ENCODE results near the gene VTI1B.

VTI1B gene

DNA sequence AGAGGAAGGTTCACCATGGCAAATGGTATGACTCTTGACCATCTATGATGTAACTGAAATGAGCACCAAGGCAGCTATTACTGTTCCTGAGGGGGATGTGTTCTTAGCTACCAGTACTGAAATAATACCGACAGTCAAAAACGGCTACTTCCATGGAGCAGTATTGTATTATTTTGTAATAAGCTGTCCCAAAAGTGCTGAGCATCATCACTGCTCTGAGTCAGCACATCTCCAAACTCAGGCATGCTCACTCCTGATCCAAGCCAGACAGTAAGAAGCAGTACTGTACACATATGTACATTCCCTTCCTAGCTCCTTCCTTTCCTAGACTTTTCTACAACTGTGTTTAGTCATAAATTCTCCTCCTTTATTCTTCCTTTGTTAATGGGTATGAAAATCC lies 8.6 kb downstream of the VTI1B start:
- Mint-ChIP-seq H3K27ac (no peak overlapping the region), H3K4me1 (ENCODE audit: low read depth) (peaks cover 33% of the 10 kb centered on the region)

DNA sequence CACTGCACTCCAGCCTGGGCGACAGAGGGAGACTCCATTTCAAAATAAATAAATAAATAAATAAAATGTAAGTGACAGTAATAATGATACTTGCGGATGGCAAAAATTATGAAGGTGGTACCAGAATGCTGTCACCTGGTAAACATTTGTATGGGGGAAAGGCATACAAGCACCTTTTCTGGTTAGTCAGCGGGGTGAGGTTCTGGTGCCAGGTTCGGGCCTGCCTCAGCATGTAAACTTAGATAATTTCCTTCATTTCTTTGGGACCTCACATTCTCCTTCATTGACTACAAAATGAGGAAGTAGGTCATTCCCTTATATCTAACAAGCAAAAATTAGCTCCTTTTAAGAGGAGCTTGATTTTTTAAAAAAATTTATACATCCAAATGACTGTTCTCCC lies 10.8 kb downstream of the VTI1B start:
- no peak overlapping the region for H3K4me3 Mint-ChIP-seq
- H3K27me3 Mint-ChIP-seq (ENCODE audit: low read depth) = no peaks in the 10 kb centered on the region
- H3K36me3 Mint-ChIP-seq (ENCODE audit: low read depth) = peaks cover 12% of the 10 kb centered on the region
- peaks cover 25% of the 10 kb centered on the region for H3K4me1 Mint-ChIP-seq (ENCODE audit: low read depth)
- H3K9me3 Mint-ChIP-seq = no peaks in the 10 kb centered on the region
- DNase-seq (ENCODE audit: low spot score) = no peak
- H3K27ac Mint-ChIP-seq = no peak overlapping the region

More for the DNA sequence above, 8.6 kb downstream of the VTI1B start:
- Mint-ChIP-seq H3K27me3 (ENCODE audit: low read depth) (no peaks in the 10 kb centered on the region), H3K9me3 (no peaks in the 10 kb centered on the region), H3K4me3 (no peak overlapping the region), H3K36me3 (ENCODE audit: low read depth) (peaks cover 7% of the 10 kb centered on the region)
- no peak for DNase-seq (ENCODE audit: low spot score)

DNA sequence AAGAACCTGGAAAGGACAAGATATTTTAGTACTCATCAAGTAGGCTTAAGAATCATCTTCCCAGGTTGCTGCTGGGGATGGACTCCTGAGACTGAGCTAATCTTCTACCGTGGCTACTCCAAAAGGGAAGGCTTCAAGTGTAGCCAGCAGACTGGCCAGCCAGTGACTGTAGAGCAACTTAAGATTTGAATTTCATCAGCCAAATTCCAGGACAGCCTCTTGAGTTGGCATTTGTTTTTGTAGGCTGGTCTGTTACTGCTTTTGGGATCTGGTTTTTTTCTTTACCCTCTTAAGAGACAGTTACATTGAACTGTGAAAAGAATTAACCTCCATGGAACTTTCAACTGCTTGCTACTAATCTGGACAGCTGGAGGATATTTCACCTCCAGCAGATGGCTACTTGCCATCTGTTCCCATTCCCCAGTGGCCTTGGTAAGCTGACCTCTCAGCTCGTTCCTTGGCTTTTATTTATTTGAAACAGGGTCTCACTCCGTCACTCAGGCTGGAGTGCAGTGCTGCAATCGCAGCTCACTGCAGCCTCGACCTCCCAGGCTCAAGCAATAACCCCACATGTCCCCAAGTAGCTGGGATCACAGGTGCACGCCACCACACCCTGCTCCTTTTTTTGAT lies 20.7 kb downstream of the VTI1B start:
- no peaks in the 10 kb centered on the region for H3K9me3 Mint-ChIP-seq

DNA sequence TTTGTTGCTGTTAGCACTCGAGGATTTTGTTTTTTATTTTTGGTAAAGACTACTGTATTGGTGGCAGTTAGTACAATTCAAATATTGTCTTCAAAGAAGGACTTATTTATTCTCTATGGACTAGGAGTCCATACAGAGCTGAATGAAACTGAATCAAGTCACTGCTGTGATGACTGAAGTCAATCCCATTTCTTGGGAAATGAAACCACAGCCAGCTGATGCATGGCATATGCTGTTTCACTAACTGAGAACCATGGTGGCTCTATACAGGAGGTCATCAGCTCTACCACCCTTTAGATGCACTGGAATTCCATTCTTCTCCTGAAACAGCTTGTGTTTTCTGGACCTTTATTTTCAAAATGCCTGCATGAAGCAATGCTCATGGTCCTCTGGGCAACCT lies 22.2 kb downstream of the VTI1B start:
- peaks cover 55% of the 10 kb centered on the region for H3K36me3 Mint-ChIP-seq (ENCODE audit: low read depth)
- H3K4me3 Mint-ChIP-seq = no peak overlapping the region
- no peak for DNase-seq (ENCODE audit: low spot score)
- H3K9me3 Mint-ChIP-seq = no peaks in the 10 kb centered on the region
- H3K27ac Mint-ChIP-seq = no peak overlapping the region
- no peaks in the 10 kb centered on the region for H3K27me3 Mint-ChIP-seq (ENCODE audit: low read depth)
- peaks cover 2% of the 10 kb centered on the region for H3K4me1 Mint-ChIP-seq (ENCODE audit: low read depth)

More for the DNA sequence above, 20.7 kb downstream of the VTI1B start:
- Mint-ChIP-seq H3K4me3 (no peak overlapping the region), H3K27me3 (ENCODE audit: low read depth) (no peaks in the 10 kb centered on the region), H3K4me1 (ENCODE audit: low read depth) (peaks cover 2% of the 10 kb centered on the region), H3K27ac (no peak overlapping the region), H3K36me3 (ENCODE audit: low read depth) (peaks cover 61% of the 10 kb centered on the region)
- no peak for DNase-seq (ENCODE audit: low spot score)

DNA sequence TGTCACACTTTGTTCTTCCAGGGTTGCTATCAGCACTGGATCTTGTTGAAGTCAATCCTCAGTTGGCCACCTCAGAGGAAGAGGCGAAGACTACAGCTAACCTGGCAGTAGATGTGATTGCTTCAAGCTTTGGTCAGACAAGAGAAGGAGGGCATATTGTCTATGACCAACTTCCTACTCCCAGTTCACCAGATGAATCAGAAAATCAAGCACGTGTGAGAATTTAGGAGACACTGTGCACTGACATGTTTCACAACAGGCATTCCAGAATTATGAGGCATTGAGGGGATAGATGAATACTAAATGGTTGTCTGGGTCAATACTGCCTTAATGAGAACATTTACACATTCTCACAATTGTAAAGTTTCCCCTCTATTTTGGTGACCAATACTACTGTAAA lies 23.7 kb downstream of the VTI1B start:
- Mint-ChIP-seq H3K4me1 (ENCODE audit: low read depth) (peaks cover 4% of the 10 kb centered on the region), H3K4me3 (no peak overlapping the region), H3K9me3 (no peaks in the 10 kb centered on the region), H3K27ac (no peak overlapping the region), H3K27me3 (ENCODE audit: low read depth) (no peaks in the 10 kb centered on the region), H3K36me3 (ENCODE audit: low read depth) (peaks cover 57% of the 10 kb centered on the region)
- DNase-seq (ENCODE audit: low spot score) = no peak

DNA sequence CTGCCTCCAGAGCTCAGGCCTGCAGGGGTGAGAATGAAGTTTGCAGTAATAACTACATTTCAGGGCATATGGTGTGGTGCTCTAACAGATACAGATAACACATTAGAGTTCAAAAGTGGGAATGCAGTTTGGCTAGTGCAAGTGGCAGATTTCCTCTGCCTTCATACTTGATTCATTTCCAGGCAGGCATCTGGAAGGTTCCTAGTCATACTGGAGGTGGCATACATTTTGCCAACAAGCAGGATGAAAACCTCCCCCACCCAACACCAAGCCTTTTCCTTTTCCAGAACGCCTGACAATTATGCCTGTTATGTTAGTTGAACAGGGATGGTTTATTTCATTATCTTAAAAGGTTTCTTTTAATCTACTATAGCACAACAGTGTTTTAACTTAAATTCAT lies 24.3 kb downstream of the VTI1B start:
- DNase-seq (ENCODE audit: low spot score) = no peak
- Mint-ChIP-seq H3K9me3 (no peaks in the 10 kb centered on the region), H3K4me3 (no peak overlapping the region), H3K27ac (no peak overlapping the region), H3K4me1 (ENCODE audit: low read depth) (peaks cover 4% of the 10 kb centered on the region), H3K36me3 (ENCODE audit: low read depth) (peaks cover 59% of the 10 kb centered on the region), H3K27me3 (ENCODE audit: low read depth) (no peaks in the 10 kb centered on the region)

DNA sequence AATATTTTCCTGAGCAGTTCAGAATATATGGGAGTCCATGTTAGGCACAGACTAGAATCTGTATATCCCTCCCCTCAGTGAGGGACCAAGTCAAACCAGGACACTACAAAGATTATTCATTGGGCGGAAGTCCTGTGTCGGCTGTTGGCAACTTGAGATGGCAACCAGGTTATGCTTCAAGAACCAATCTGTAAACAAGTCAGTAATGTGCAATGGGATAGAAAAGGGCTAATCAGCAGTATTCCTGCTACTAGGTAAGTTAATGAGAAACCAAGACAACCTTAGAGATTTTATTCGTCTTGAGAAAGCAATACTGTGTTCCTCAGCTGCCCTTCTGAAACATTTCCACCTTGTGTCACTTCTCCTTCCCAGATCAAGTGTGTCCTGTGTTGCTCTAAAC lies 28.3 kb downstream of the VTI1B start:
- H3K27ac Mint-ChIP-seq = no peak overlapping the region
- no peaks in the 10 kb centered on the region for H3K9me3 Mint-ChIP-seq
- no peaks in the 10 kb centered on the region for H3K27me3 Mint-ChIP-seq (ENCODE audit: low read depth)
- no peak overlapping the region for H3K4me3 Mint-ChIP-seq
- H3K36me3 Mint-ChIP-seq (ENCODE audit: low read depth) = peaks cover 50% of the 10 kb centered on the region
- H3K4me1 Mint-ChIP-seq (ENCODE audit: low read depth) = peaks cover 25% of the 10 kb centered on the region
- no peak for DNase-seq (ENCODE audit: low spot score)

DNA sequence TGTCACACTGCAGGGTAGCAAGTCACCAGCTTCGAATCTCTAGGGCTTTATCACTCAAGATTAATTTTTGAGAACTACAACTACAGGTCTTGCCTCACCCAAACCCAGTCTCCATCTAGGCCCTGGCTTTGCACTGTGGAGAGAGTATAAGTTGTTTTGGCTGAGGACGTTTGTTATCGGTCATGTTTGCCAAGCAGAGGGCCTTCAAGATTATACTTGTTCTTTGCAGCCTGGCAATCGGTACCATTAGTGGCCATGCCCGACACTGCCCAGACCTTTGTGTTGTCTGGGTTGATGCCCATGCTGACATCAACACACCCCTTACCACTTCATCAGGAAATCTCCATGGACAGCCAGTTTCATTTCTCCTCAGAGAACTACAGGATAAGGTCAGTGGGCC lies 29.0 kb downstream of the VTI1B start:
- no peak for DNase-seq (ENCODE audit: low spot score)
- no peak overlapping the region for H3K4me3 Mint-ChIP-seq
- no peak overlapping the region for H3K27ac Mint-ChIP-seq
- H3K36me3 Mint-ChIP-seq (ENCODE audit: low read depth) = peaks cover 44% of the 10 kb centered on the region
- no peaks in the 10 kb centered on the region for H3K27me3 Mint-ChIP-seq (ENCODE audit: low read depth)
- H3K4me1 Mint-ChIP-seq (ENCODE audit: low read depth) = peaks cover 25% of the 10 kb centered on the region
- H3K9me3 Mint-ChIP-seq = no peaks in the 10 kb centered on the region

DNA sequence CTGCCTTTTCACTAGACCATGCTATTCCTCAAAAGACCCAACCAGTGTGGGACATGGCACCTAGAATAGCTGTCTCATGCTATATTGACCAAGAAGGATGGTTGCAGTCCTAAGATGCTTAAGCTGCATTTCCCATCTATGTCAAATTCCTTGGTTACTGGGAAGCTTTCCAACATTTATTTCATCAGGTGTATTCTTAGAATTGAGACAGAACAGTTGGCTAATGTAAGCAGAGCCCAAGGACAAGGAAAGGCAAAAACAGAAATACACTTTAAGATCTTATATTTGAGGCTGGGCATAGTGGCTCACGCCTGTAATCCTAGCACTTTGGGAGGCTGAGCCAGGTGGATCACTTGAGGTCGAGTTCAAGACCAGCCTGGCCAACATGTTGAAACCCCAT lies 30.0 kb downstream of the VTI1B start:
- Mint-ChIP-seq H3K4me1 (ENCODE audit: low read depth) (peaks cover 25% of the 10 kb centered on the region), H3K36me3 (ENCODE audit: low read depth) (peaks cover 36% of the 10 kb centered on the region), H3K4me3 (peak overlapping the region; percentile 32), H3K27ac (no peak overlapping the region), H3K9me3 (no peaks in the 10 kb centered on the region), H3K27me3 (ENCODE audit: low read depth) (no peaks in the 10 kb centered on the region)
- DNase-seq (ENCODE audit: low spot score) = no peak

DNA sequence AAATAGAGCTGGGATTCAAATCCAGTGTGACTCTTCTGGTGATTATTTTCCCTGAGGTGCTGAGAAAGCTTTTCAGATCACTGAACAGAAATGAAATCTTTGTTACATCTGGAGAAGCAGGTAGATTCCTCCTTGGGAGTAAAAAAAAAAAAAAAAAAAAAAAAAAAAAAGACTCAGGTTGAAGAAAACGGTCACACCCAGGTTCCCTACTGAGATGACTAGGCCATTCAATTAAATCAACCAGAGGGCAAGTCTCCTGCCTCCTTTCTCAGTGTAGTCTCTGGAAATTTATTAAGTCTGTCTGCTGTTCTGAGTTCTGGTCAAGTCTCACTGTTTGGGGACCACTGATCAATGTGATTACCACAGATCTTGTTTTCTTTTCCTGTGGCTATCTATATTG lies 30.7 kb downstream of the VTI1B start:
- H3K9me3 Mint-ChIP-seq = no peaks in the 10 kb centered on the region
- H3K4me1 Mint-ChIP-seq (ENCODE audit: low read depth) = peaks cover 25% of the 10 kb centered on the region
- H3K36me3 Mint-ChIP-seq (ENCODE audit: low read depth) = peaks cover 32% of the 10 kb centered on the region
- H3K27me3 Mint-ChIP-seq (ENCODE audit: low read depth) = no peaks in the 10 kb centered on the region
- no peak overlapping the region for H3K27ac Mint-ChIP-seq
- peak overlapping the region; percentile 32 for H3K4me3 Mint-ChIP-seq
- no peak for DNase-seq (ENCODE audit: low spot score)

DNA sequence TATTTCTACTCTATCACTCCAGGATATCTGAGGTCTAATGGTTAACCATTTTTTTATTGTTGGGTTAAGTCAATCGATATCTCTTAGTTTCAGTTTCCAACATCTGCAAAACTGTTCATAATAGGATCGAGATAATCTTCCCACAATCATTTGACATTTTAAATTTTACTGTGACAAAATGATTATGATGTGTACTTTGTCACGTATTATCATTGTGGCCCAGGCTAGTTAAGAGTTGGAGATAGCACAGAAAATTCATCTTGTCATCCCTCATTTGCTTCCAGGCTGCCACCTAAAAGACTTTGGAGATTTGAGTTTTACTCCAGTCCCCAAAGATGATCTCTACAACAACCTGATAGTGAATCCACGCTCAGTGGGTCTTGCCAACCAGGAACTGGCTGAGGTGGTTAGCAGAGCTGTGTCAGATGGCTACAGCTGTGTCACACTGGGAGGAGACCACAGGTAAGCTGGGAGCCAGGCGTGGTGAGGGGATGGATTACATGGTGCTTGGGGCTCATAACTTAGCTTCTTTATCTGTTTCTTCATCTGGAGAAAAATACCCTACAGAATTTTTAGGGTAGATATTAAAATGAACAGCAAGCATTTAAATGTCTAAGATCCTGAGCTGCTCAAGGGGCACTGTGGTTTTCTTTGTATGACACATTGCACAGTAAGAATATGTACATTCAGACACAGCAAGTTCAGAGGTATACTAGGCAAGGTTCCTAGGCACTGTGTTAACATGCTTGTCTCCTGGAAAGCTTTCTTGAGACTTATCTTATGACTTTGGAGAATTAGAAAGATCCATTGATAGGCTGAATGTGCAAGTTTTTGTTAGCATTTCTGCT lies 32.3 kb downstream of the VTI1B start:
- Mint-ChIP-seq H3K4me1 (ENCODE audit: low read depth) (peaks cover 25% of the 10 kb centered on the region), H3K9me3 (no peaks in the 10 kb centered on the region), H3K27ac (peak overlapping the region; percentile 70), H3K36me3 (ENCODE audit: low read depth) (peaks cover 27% of the 10 kb centered on the region), H3K27me3 (ENCODE audit: low read depth) (no peaks in the 10 kb centered on the region), H3K4me3 (peak overlapping the region; percentile 64)
- peak; percentile 59 for DNase-seq (ENCODE audit: low spot score)

DNA sequence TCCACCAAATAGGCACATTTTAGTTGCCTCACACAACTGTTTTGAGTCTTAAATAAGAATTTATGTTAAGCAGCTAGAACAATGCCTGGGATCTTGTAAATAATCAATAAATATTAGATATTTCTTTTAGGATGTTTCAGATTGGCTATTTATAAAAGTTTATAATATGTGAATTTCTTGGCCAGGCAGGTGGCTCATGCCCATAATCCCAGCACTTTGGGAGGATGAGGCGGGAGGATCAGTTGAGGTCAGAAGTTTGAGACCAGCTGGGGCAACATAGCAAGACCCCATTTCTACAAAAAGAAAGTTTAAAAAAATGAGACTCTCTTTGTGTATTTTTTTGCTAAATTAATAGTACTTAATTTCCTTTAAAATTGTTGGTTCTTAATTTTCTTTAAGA lies 33.0 kb downstream of the VTI1B start:
- no peak for DNase-seq (ENCODE audit: low spot score)
- Mint-ChIP-seq H3K9me3 (no peaks in the 10 kb centered on the region), H3K4me3 (no peak overlapping the region), H3K27ac (no peak overlapping the region), H3K27me3 (ENCODE audit: low read depth) (no peaks in the 10 kb centered on the region), H3K4me1 (ENCODE audit: low read depth) (peaks cover 23% of the 10 kb centered on the region), H3K36me3 (ENCODE audit: low read depth) (peaks cover 21% of the 10 kb centered on the region)

DNA sequence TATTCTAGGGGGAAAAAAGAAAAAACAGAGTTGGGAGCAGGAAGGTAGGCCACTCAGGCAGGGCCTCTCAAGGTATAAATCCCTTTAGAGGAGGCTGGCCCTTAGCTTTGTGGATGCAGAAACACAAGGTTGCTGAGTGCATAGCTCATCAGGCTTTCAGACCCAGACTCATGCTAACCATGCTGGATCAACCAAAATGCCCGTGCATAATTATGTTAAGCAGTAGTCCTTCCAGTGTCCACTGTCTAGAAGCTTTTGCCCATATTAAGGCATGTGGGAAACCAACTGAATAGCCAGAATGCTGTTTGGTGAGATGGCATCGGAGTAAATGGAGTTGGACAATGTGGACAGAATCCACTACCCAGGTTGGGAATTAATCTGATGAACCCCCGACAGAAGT lies 35.8 kb downstream of the VTI1B start:
- Mint-ChIP-seq H3K36me3 (ENCODE audit: low read depth) (peaks cover 6% of the 10 kb centered on the region), H3K27ac (no peak overlapping the region), H3K9me3 (no peaks in the 10 kb centered on the region), H3K4me1 (ENCODE audit: low read depth) (peaks cover 17% of the 10 kb centered on the region), H3K27me3 (ENCODE audit: low read depth) (no peaks in the 10 kb centered on the region), H3K4me3 (no peak overlapping the region)
- DNase-seq (ENCODE audit: low spot score) = no peak

DNA sequence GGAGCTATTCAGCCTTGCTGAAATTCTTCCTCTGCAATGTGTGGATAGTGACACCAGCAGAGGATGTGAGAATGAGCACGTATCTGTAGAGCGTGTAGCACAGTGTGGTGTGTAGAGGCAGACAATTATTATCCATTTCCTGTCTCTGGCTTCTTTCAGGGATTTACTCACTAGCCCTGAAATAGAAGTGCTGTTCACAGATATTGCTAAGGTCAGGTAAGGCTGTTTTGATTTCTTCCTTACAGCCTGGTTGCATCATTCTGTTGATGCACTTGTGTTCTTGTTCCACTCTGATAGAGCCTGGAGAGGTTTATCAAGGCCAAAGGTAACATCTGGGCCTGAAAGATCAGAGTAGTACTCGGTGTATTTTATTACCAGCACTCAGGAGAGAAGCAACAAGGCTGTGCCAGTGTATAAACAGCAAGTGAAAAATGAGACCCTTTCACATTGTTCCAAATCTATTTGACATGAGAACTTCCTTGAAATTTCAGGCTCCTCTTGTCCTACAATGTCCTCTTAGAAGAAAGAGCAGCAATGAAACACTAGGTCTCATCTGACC lies 38.0 kb downstream of the VTI1B start:
- no peak for DNase-seq (ENCODE audit: low spot score)
- no peaks in the 10 kb centered on the region for H3K27me3 Mint-ChIP-seq (ENCODE audit: low read depth)
- H3K9me3 Mint-ChIP-seq = no peaks in the 10 kb centered on the region
- H3K36me3 Mint-ChIP-seq (ENCODE audit: low read depth) = no peaks in the 10 kb centered on the region
- H3K4me3 Mint-ChIP-seq = no peak overlapping the region
- no peak overlapping the region for H3K27ac Mint-ChIP-seq
- H3K4me1 Mint-ChIP-seq (ENCODE audit: low read depth) = peaks cover 2% of the 10 kb centered on the region

Data from T-helper 2 cell treated with Interferon-gamma antibody and Interleukin-4, amounts not matched to agents 5 μg/mL and 100 μg/mL, for 36 hours (primary cell).